Pancreas (tissue), 10 donors: ENCODE measurements around the gene TRPC5OS. TPM values are rescaled to one million over a fixed set of nuclear protein-coding genes. Genes with fewer than 3 reads are reported as not detected.

Experiments used
- ATAC-seq, 4 donors: fragments of 200-7000 bp; cut with Tn5 transposase; one replicate each; pipeline versions ENCODE4 v1.8.0 to v1.9.1; 2020; ENCODE audit warnings: mild to moderate bottlenecking in 4 of 4, moderate library complexity in 4 of 4
- DNase-seq, 6 donors: peaks; one replicate each; pipeline ENCODE4 v3.0.0-alpha.2; 2020
- FAIRE-seq: peaks from 2 replicates; lab custom pipeline; 2012; peaks lifted over from hg19 to GRCh38; lab: Jason Lieb, UNC
- H3K27ac ChIP-seq, 4 donors: fragments of 200-600 bp; sonication (generic); 1 replicate in 3 of 4; 2 replicates in 1 of 4; pipeline versions ENCODE4 v1.5.0 to v1.8.0; 2020
- H3K27me3 ChIP-seq, 4 donors: fragments of 200-600 bp; one replicate each; pipeline ENCODE4 v1.8.0; 2021
- H3K36me3 ChIP-seq, 3 donors: fragments of 200-600 bp; sonication (generic) in 1 of 3; one replicate each; pipeline versions ENCODE4 v1.5.0 to v1.8.0; 2020 to 2021
- H3K4me1 ChIP-seq, 3 donors: fragments of 200-600 bp; one replicate each; pipeline ENCODE4 v1.8.0; 2021
- H3K4me3 ChIP-seq, 4 donors: fragments of 200-600 bp; sonication (generic) in 2 of 4; one replicate each; pipeline versions ENCODE4 v1.5.0 to v1.8.0; 2020 to 2021
- H3K9me3 ChIP-seq, 4 donors: fragments of 200-600 bp; one replicate each; pipeline ENCODE4 v1.8.0; 2021
- WGBS, 2 donors: extraction: QIAGEN DNeasy Blood & Tissue Kit; methylation state at CpG; one replicate each; pipeline ENCODE4 v1.1.7; 2013; 5-methylcytosine and 5-hydroxymethylcytosine counted together
- intact Hi-C, 3 donors: fragments of 100-400 bp; cut with DNase I; formaldehyde crosslinking; loops; one replicate each; pipeline versions ENCODE4 v1.11.1 to v1.14.2; 2022
- polyA plus RNA-seq, 2 donors: library from polyadenylated mRNA; stranded (reverse); fragments of 200-250 nt; gene quantifications; one replicate each; pipeline ENCODE4 v1.2.3, GENCODE V29; 2013
- total RNA-seq, 6 donors: library from RNA; stranded (reverse); fragmentation: NEBNext Ultra II Directional in 4 of 6; extraction: Animal tissue kit (Norgen Biotek cat#: 25700) in 4 of 6; gene quantifications; one replicate each; pipeline versions ENCODE4 v1.2.1 to v1.2.4, GENCODE V29; 2021 to 2023
- TF ChIP-seq, protein P1 (sequence below), 4 donors: fragments of 200-600 bp; sonication (generic) in 3 of 4; IDR thresholded peaks; one replicate each; pipeline versions ENCODE4 v1.5.0 to v1.8.0; 2021; ENCODE audit warnings: antibody characterized with exemption in 4 of 4
- donor health status: healthy with polysubstance abuse.
- donor health status: DM: no; HTN: no; CAD: no; lungs with moderate emphysema.
- donor health status: DM: no; HTN: no; CAD: no.
- donor health status: control.
- donor health status: control.
- donor health status: Bipolar disorder and iron deficiency.
- donor health status: DM: yes; HTN: yes; CAD: no.
- donor health status: DM: no; HTN: no; CAD: no.
- donor health status: DM: no; HTN: no; CAD: no.
- donor health status: DM: yes; HTN: yes; CAD: no.

The TRPC5OS gene
- total and polyA plus RNA-seq, 8 donors, result 0.05 to 0.09 TPM; not detected in 6

DNA sequence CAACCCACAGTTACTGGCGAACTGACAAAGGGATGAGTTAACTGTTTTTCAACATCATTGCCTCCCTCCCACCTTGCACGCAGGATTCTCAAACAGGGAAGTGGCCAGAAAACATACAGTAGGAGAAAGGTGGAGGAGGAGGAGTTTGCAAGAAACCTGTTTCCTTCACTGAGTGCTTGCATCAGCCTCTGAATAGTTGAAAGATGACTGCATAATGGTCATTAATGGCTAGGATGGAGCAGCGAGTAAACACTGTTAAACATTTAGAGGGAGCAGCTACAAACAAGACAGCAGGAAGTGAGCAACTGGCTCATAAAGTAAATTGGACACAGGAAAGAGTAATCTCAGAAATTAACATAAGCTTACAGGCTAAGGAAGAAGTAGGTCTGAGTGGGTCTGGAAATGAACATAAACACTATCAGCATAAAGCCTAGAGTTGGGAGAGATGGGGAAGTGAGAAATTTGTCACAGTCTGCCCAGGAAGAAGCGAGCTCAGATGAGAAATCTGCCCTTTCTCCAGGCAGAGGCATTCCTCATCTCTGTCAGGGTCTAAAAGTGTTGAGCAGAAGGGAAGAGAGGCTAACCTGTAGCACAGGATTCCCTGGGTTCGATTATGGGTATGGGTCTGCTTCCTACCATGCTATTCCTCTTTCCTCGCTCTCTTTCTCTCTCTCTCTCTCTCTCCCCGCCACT is 38.6 kb downstream of the TRPC5OS start:
- intact Hi-C loops, result no loop called here
- H3K27ac ChIP-seq, result no peak overlapping the region
- WGBS, 2 donors, result 55 to 65% methylated on average over 7 of the region's 7 CpGs
- ATAC-seq, result peak in 1 of 4 donors; percentile 25
- no peaks in the 10 kb centered on the region for H3K9me3 ChIP-seq
- TF ChIP-seq, protein P1, sequence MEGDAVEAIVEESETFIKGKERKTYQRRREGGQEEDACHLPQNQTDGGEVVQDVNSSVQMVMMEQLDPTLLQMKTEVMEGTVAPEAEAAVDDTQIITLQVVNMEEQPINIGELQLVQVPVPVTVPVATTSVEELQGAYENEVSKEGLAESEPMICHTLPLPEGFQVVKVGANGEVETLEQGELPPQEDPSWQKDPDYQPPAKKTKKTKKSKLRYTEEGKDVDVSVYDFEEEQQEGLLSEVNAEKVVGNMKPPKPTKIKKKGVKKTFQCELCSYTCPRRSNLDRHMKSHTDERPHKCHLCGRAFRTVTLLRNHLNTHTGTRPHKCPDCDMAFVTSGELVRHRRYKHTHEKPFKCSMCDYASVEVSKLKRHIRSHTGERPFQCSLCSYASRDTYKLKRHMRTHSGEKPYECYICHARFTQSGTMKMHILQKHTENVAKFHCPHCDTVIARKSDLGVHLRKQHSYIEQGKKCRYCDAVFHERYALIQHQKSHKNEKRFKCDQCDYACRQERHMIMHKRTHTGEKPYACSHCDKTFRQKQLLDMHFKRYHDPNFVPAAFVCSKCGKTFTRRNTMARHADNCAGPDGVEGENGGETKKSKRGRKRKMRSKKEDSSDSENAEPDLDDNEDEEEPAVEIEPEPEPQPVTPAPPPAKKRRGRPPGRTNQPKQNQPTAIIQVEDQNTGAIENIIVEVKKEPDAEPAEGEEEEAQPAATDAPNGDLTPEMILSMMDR (IDR thresholded peaks at IDR 0.05), result no peak
- no peaks in the 10 kb centered on the region for H3K4me1 ChIP-seq
- H3K36me3 ChIP-seq, result no peaks in the 10 kb centered on the region
- peaks cover 0 to 10% (median 2%) of the 10 kb centered on the region in 4 donors for H3K27me3 ChIP-seq
- no peak for FAIRE-seq
- H3K4me3 ChIP-seq, result no peak overlapping the region
- no peak for DNase-seq

DNA sequence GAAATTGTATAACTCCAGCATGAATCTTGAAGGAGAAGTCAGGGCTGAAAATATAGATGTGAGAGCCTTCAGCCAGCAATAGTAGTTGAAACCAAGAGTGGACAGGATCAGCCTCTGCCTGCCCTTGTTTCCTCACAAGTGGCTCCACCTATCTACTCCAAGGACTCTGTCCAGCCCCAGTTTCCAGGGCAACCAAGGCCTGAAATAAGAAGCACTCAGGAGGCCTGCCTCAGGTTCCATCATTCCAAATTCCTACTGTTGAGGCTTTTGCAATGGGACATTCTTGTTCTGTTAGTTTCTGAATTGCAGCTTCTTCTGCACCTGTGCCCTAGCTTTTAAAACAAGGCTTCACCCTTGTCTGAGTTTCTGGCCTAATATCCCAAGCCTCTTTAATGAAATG is 41.6 kb downstream of the TRPC5OS start:
- no peak overlapping the region for H3K4me3 ChIP-seq
- H3K27ac ChIP-seq, result no peak overlapping the region
- H3K36me3 ChIP-seq, result no peaks in the 10 kb centered on the region
- no peak for FAIRE-seq
- intact Hi-C loops, result no loop called here
- ATAC-seq, result no peak
- TF ChIP-seq, protein P1 (IDR thresholded peaks at IDR 0.05), result no peak
- H3K9me3 ChIP-seq, result no peaks in the 10 kb centered on the region
- no peak for DNase-seq
- no peaks in the 10 kb centered on the region for H3K4me1 ChIP-seq
- H3K27me3 ChIP-seq, result peaks cover 0 to 17% (median 2%) of the 10 kb centered on the region in 4 donors

DNA sequence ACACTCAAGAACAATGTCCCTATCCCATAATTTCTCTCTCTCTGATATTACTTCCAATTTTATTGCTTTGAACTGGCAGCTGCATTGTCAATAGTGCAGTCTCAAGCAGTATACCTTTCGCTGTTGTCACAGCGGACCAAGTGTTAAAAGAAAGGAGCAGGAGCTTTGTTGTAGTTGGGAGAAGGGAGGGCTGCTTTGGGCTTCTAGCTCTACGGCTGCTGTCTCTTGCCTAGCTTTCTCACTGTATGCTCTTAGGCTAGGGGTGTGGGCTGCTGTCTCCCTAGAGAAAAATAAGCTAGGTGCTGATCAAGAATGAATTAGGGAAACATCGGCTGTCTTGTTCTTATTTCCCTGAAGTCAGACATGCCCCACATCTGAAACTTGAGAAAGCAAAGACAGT is 52.5 kb downstream of the TRPC5OS start:
- ATAC-seq, result no peak
- H3K4me3 ChIP-seq, result no peak overlapping the region
- no peaks in the 10 kb centered on the region for H3K36me3 ChIP-seq
- WGBS, 2 donors, result 73 to 78% methylated on average over 4 of the region's 4 CpGs
- H3K27ac ChIP-seq, result no peak overlapping the region
- TF ChIP-seq, protein P1 (IDR thresholded peaks at IDR 0.05), result no peak
- intact Hi-C loops, result no loop called here
- FAIRE-seq, result no peak
- H3K27me3 ChIP-seq, result peaks cover 0 to 3% (median 0%) of the 10 kb centered on the region in 4 donors
- no peaks in the 10 kb centered on the region for H3K4me1 ChIP-seq
- DNase-seq, result no peak
- no peaks in the 10 kb centered on the region for H3K9me3 ChIP-seq

Other genes starting within 250 kb of the TRPC5OS start
- 10 to 100 TPM; 13.4 to 27.8 (median 18.4) TPM for gene ALG13, start 195.0 kb upstream of the TRPC5OS start, total RNA-seq
- gene ALG13, start 195.0 kb upstream of the TRPC5OS start, polyA plus RNA-seq, result 10 to 100 TPM; 17.9 to 31.0 TPM
- gene TRPC5, start 206.6 kb downstream of the TRPC5OS start, total RNA-seq, result under 1 TPM in 5 of 6 donors, not detected in 1; 0.03 to 0.06 (median 0.04) TPM
- not detected for gene TRPC5, start 206.6 kb downstream of the TRPC5OS start, polyA plus RNA-seq
- gene RTL4, start 206.8 kb downstream of the TRPC5OS start, total RNA-seq, result under 1 TPM in 3 of 6 donors, not detected in 3; 0.06 to 0.17 (median 0.16) TPM
- gene RTL4, start 206.8 kb downstream of the TRPC5OS start, polyA plus RNA-seq, result under 1 TPM in 1 of 2 donors, not detected in 1; 0.12 TPM